Spleen (tissue), 7 donors: ENCODE results near the gene EFR3B.

Experiments used
- CTCF ChIP-seq, 11 experiments: fragments of 200-600 bp in 7 of 11; fragments of 450-650 bp in 4 of 11; sonication (generic) in 4 of 11; IDR thresholded peaks in 8 of 11; conservative IDR thresholded peaks in 3 of 11; 1 replicate in 7 of 11; 2 replicates in 4 of 11; pipeline versions ENCODE4 v1.4.0 to v1.8.0; 2016 to 2021; ENCODE audit warnings: antibody characterized with exemption in 11 of 11, inconsistent platforms in 4 of 11, mild to moderate bottlenecking in 1 of 11
- POLR2A ChIP-seq, 3 donors: fragments of 450-650 bp; IDR thresholded peaks; one replicate each; pipeline ENCODE4 v1.5.1; 2017; ENCODE audit warnings: antibody characterized with exemption in 3 of 3, mild to moderate bottlenecking in 1 of 3
- donor health status: DM: no; HTN: no; CAD: no; lungs with moderate emphysema.
- donor health status: DM: no; HTN: no; CAD: no.
- donor health status: DM: no; HTN: no; CAD: no.

DNA sequence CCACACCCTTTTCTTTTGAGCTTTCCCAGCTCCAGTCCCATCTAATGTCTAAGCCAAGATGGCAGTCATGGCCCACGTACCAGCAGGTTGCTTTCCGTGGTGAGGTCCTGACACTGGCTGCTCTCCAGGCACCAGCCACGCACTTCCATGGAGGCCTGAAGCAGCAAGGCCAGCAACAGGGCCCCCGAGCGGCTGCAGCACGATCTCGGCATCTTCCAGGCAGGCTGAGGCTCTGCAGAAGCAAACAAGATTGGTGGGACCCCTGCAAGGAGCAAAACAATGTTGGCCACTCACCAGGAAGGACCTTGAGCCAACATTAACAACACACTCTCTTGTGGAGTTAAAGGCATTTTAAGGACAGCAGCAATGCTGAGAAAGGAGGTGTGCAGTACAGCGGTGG lies 122.7 kb downstream of the EFR3B start:
- TF ChIP-seq CTCF (IDR thresholded peaks at IDR 0.05 in 8 of 11, conservative IDR thresholded peaks at IDR 0.05 in 3 of 11) (no peak), POLR2A (IDR thresholded peaks at IDR 0.05) (no peak)
